ENCODE measurements around the gene NHEJ1.

Gene NHEJ1

DNA sequence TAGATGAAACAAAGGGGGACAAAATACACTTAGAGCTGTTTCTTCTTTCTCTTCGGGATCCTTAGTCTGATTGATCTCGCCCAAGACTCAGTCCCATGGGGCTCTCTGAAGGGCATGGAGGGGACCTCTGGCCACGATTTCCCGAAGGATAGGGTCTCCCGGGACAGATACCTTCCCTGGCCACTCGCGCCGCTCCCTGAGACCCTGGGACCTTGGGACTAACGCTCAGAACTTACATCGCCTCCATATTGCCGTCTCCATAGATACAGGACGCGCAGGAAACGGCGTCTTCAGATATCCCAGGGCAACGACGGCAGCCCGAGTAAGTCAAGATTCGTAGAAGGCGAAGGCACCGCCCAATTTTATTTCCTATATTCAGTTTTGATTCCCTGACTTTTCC lies 119.4 kb downstream of the NHEJ1 start, which contains the start of gene CFAP65:
CFAP65 (minus strand) TSS at position 265 of the 400 bp plus-strand sequence. CDS start 2,468 bp downstream, outside the sequence.
- peak within 1 kb of the TSS; percentile 41 for H3K4me3 ChIP-seq (ENCODE audit: control insufficient read depth, low read depth, low read length)
- TF ChIP-seq, protein P1, sequence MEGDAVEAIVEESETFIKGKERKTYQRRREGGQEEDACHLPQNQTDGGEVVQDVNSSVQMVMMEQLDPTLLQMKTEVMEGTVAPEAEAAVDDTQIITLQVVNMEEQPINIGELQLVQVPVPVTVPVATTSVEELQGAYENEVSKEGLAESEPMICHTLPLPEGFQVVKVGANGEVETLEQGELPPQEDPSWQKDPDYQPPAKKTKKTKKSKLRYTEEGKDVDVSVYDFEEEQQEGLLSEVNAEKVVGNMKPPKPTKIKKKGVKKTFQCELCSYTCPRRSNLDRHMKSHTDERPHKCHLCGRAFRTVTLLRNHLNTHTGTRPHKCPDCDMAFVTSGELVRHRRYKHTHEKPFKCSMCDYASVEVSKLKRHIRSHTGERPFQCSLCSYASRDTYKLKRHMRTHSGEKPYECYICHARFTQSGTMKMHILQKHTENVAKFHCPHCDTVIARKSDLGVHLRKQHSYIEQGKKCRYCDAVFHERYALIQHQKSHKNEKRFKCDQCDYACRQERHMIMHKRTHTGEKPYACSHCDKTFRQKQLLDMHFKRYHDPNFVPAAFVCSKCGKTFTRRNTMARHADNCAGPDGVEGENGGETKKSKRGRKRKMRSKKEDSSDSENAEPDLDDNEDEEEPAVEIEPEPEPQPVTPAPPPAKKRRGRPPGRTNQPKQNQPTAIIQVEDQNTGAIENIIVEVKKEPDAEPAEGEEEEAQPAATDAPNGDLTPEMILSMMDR (IDR thresholded peaks at IDR 0.05; ENCODE audit: control insufficient read depth, insufficient read depth, low read depth, low read length, missing control alignments): no peak
- no peak for DNase-seq (ENCODE audit: low read depth)

DNA sequence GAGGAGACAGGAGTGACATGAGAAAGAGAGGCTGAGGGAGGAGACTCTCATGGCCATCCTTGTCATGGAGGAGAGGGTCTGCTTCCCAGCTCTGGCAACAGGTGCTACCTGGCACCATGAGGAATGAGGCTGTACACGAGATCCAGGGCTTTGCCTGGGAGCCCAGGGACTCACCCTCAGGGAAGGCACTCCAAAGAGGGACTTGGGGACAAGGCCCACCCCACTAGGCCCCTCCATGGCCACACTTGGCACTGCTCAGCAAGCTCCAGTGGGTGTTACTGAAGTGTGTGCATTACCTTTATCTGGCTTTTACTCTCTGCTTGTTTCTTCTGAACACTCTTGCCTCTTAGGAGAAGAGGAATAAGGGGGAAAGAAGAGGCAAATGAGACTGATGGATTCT lies 122.0 kb downstream of the NHEJ1 start:
- TF ChIP-seq, protein P1 (IDR thresholded peaks at IDR 0.05; ENCODE audit: control insufficient read depth, insufficient read depth, low read depth, low read length, missing control alignments): no peak
- no peak for DNase-seq (ENCODE audit: low read depth)
- no peak overlapping the region for H3K4me3 ChIP-seq (ENCODE audit: control insufficient read depth, low read depth, low read length)

- TF ChIP-seq, protein P1 (IDR thresholded peaks at IDR 0.05; ENCODE audit: control insufficient read depth, insufficient read depth, low read depth, low read length, missing control alignments): no peak
- no peak overlapping the region for H3K4me3 ChIP-seq (ENCODE audit: control insufficient read depth, low read depth, low read length)
- DNase-seq (ENCODE audit: low read depth): no peak
Observed at GRCh38 chr2:219037783-219038499, 122.7 kb downstream of the NHEJ1 start.

DNA sequence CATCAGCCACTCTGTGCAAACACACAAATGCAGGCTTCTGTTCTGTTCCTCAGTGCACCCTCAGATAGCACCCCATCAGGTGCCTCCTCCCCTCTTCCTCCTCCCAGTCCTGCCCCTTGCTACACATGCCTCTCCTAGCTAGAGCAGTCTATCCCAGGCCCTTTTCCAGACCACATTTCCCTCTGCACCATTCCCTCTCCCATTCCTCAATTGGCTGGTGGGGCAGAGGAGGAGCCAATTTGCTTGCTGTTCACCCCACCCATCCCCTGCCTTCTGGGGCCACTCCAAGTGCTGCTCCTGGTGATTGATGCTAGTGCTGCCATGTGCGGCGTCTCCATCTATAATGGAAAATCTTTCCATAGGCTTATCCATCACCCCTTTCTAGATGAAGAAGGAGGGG lies 124.7 kb downstream of the NHEJ1 start:
- TF ChIP-seq, protein P1 (IDR thresholded peaks at IDR 0.05; ENCODE audit: control insufficient read depth, insufficient read depth, low read depth, low read length, missing control alignments): no peak
- DNase-seq (ENCODE audit: low read depth): no peak
- no peak overlapping the region for H3K4me3 ChIP-seq (ENCODE audit: control insufficient read depth, low read depth, low read length)

DNA sequence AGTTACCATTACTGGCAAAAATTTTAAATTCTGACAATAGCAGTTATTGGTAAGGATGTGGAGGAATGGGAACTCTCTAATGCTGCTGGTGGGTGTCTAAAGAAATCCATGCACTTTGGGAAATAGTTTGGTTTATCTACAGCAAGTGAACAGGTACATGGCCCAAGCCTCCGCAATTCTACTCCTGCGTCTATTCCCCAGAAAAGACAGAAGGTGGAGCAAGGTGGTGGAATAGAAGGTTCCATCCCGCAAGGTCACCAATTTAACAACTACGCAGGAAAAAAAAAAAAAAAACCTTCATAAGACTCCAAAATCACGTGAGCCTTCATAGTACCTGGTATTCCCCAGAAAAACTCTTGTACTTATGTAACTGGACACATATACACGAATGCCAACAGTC lies 125.8 kb downstream of the NHEJ1 start:
- TF ChIP-seq, protein P1 (IDR thresholded peaks at IDR 0.05; ENCODE audit: control insufficient read depth, insufficient read depth, low read depth, low read length, missing control alignments): no peak
- no peak for DNase-seq (ENCODE audit: low read depth)

DNA sequence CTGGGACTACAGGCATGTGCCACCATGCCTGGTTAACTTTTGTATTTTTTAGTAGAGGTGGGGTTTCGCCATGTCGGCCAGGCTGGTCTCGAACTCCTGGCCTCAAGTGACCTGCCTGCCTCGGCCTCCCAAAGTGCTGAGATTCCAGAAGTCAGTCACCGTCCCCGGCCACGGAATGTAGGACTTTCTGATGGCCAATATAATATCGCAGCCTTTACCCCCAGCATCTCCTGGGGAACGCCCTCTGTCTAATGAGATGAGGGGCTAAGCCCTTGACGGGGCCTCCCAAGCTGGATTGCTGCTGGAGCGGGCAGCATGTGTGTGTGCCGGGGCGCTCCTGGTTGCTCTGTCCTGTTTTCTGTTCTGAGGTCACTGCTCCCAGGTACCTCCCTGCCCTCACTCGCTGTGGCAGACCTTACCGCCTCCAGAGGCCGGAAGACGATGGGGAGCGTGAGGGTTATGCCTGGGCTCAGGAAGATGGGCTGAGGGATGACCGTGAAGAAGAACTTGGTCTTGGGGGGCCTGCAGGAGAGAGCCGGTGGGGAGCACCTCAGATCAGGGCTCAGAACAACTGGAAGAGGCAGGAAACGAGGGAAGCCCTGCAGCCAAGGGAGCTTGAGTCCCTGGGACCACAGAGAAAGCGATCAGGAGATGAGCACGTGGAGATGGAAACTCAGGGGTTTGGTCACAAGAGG lies 128.4 kb downstream of the NHEJ1 start:
- DNase-seq (ENCODE audit: low read depth): no peak
- TF ChIP-seq, protein P1 (IDR thresholded peaks at IDR 0.05; ENCODE audit: control insufficient read depth, insufficient read depth, low read depth, low read length, missing control alignments): no peak
- H3K4me3 ChIP-seq (ENCODE audit: control insufficient read depth, low read depth, low read length): no peak overlapping the region

More for the DNA sequence above, 125.8 kb downstream of the NHEJ1 start:
- H3K4me3 ChIP-seq (ENCODE audit: control insufficient read depth, low read depth, low read length): no peak overlapping the region
